KMS-11 (cell line): ENCODE results near the gene CACFD1.

Experiments used
- H2AFZ ChIP-seq: fragments of 200-600 bp; sonication (generic); 2 replicates; pipeline ENCODE4 v1.6.1; 2016; ENCODE audit warnings: antibody characterized with exemption, mixed run types, low read depth
- H3K27ac ChIP-seq: fragments of 200-600 bp; sonication (generic); 2 replicates; pipeline ENCODE4 v1.6.1; 2016; ENCODE audit warnings: mild to moderate bottlenecking, mixed run types
- H3K27me3 ChIP-seq: fragments of 200-600 bp; sonication (generic); 2 replicates; pipeline ENCODE4 v1.6.1; 2017; ENCODE audit warnings: mild to moderate bottlenecking, low read depth, mixed run types, moderate library complexity; ENCODE audit not compliant: insufficient read depth
- H3K36me3 ChIP-seq: fragments of 200-600 bp; sonication (generic); 2 replicates; pipeline ENCODE4 v1.6.1; 2017; ENCODE audit warnings: mild to moderate bottlenecking, mixed run types; ENCODE audit not compliant: insufficient read depth
- H3K4me1 ChIP-seq: fragments of 200-600 bp; sonication (generic); 2 replicates; pipeline ENCODE4 v1.6.1; 2016; ENCODE audit warnings: mild to moderate bottlenecking, low read depth, mixed run types; ENCODE audit not compliant: poor library complexity, severe bottlenecking
- H3K4me2 ChIP-seq: fragments of 200-600 bp; sonication (generic); 2 replicates; pipeline ENCODE4 v1.7.0; 2016; ENCODE audit warnings: mild to moderate bottlenecking, mixed run types
- H3K4me3 ChIP-seq: fragments of 200-600 bp; sonication (generic); IDR thresholded peaks from 2 replicates; pipeline ENCODE4 v1.6.1; 2017; ENCODE audit warnings: low read depth, low read length, mixed read lengths; ENCODE audit not compliant: insufficient read depth
- H3K79me2 ChIP-seq: fragments of 200-600 bp; sonication (generic); 2 replicates; pipeline ENCODE4 v1.6.1; 2016; ENCODE audit warnings: low read depth, mixed run types; ENCODE audit not compliant: insufficient read depth
- H3K9ac ChIP-seq: fragments of 200-600 bp; sonication (generic); 2 replicates; pipeline ENCODE4 v1.6.1; 2016; ENCODE audit warnings: mild to moderate bottlenecking, mixed run types
- H4K20me1 ChIP-seq: fragments of 200-600 bp; sonication (generic); 2 replicates; pipeline ENCODE4 v1.6.1; 2016; ENCODE audit warnings: mild to moderate bottlenecking, mixed run types; ENCODE audit not compliant: insufficient read depth
- TF ChIP-seq, protein P1 (sequence below): fragments of 200-600 bp; sonication (generic); conservative IDR thresholded peaks from 2 replicates; pipeline ENCODE4 v1.6.1; 2017; ENCODE audit warnings: low read depth, mild to moderate bottlenecking, antibody characterized with exemption, low read length, moderate library complexity, mixed read lengths

The CACFD1 gene

DNA sequence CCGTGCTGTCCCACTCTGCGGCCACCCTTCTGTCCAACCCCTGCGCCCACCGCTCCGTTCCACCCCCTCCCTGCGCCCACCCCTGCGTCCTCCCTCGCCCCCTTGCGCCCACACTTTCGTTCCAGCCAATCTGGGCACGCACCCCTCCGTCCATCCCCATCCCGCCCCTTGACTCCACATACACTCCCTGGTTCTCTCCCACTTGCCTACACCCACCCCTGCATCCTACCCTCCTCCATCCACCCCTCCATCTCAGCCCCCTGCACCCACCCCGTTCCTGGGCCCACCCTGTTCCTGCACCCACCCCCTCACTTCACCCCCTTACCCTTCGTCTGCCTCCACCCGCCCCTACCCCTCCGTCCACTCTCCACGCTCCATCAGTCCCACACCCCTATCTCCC lies 30.6 kb upstream of the CACFD1 start:
- H3K27ac ChIP-seq = no peak overlapping the region
- TF ChIP-seq, protein P1, sequence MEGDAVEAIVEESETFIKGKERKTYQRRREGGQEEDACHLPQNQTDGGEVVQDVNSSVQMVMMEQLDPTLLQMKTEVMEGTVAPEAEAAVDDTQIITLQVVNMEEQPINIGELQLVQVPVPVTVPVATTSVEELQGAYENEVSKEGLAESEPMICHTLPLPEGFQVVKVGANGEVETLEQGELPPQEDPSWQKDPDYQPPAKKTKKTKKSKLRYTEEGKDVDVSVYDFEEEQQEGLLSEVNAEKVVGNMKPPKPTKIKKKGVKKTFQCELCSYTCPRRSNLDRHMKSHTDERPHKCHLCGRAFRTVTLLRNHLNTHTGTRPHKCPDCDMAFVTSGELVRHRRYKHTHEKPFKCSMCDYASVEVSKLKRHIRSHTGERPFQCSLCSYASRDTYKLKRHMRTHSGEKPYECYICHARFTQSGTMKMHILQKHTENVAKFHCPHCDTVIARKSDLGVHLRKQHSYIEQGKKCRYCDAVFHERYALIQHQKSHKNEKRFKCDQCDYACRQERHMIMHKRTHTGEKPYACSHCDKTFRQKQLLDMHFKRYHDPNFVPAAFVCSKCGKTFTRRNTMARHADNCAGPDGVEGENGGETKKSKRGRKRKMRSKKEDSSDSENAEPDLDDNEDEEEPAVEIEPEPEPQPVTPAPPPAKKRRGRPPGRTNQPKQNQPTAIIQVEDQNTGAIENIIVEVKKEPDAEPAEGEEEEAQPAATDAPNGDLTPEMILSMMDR = no peak
- H3K4me2 ChIP-seq = no peak overlapping the region
- H2AFZ ChIP-seq = no peak overlapping the region
- no peaks in the 10 kb centered on the region for H3K36me3 ChIP-seq
- no peak overlapping the region for H3K9ac ChIP-seq
- H3K27me3 ChIP-seq = peaks cover 69% of the 10 kb centered on the region
- H4K20me1 ChIP-seq = no peaks in the 10 kb centered on the region
- H3K4me3 ChIP-seq = no peak overlapping the region
- no peaks in the 10 kb centered on the region for H3K79me2 ChIP-seq
- no peaks in the 10 kb centered on the region for H3K4me1 ChIP-seq

DNA sequence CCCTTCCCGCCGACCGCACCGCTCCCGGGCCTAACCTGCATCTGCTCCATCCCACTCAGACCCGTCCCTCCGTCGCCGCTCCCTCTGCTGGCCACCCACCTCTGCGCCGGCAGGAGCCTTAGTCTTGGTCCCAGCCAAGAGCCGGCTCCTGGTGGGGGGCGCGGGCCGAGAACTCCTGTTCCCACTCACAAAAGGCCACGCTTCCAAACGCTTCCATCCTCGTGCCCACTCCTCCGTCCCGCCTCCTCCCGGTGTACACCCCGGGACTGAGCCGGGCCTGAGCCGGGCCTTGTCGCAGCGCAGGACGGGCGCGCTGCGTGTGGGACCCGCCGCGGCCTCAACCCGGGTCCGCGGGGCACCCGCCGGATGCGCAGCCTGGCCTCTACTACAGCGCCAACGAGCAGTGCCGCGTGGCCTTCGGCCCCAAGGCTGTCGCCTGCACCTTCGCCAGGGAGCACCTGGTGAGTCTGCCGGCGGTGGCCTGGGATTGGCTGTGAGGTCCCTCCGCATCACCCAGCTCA lies 30.1 kb upstream of the CACFD1 start:
- H3K4me1 ChIP-seq = no peaks in the 10 kb centered on the region
- H4K20me1 ChIP-seq = no peaks in the 10 kb centered on the region
- H3K9ac ChIP-seq = no peak overlapping the region
- no peak overlapping the region for H3K4me2 ChIP-seq
- no peak overlapping the region for H3K27ac ChIP-seq
- no peaks in the 10 kb centered on the region for H3K36me3 ChIP-seq
- peaks cover 69% of the 10 kb centered on the region for H3K27me3 ChIP-seq
- no peak overlapping the region for H3K4me3 ChIP-seq
- H2AFZ ChIP-seq = no peak overlapping the region
- H3K79me2 ChIP-seq = no peaks in the 10 kb centered on the region
- TF ChIP-seq, protein P1 = no peak

DNA sequence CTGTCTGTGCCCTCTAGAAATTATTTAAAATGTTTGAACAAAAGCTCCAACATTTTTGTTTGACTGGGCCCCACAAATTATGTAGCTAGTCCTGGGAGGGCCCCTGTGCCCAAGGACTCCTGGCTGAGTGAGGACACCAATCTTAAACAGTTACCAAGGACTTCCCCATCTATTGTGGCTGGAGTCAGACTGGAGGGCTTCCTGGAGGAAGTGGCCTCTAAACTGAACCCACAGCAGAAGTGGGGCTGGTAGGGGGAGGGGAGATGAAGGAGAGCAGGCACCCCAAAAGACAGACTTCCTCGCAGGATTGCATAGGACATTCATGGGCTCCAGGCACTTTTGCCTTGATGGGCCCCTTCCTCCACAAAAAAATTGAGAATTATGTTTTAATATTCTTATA lies 29.5 kb upstream of the CACFD1 start:
- Histone ChIP-seq H3K27ac (no peak overlapping the region), H2AFZ (no peak overlapping the region), H3K9ac (no peak overlapping the region), H3K36me3 (no peaks in the 10 kb centered on the region), H3K4me3 (no peak overlapping the region), H3K27me3 (peaks cover 69% of the 10 kb centered on the region), H4K20me1 (no peaks in the 10 kb centered on the region), H3K79me2 (no peaks in the 10 kb centered on the region), H3K4me1 (no peaks in the 10 kb centered on the region), H3K4me2 (no peak overlapping the region)
- TF ChIP-seq, protein P1 = no peak

DNA sequence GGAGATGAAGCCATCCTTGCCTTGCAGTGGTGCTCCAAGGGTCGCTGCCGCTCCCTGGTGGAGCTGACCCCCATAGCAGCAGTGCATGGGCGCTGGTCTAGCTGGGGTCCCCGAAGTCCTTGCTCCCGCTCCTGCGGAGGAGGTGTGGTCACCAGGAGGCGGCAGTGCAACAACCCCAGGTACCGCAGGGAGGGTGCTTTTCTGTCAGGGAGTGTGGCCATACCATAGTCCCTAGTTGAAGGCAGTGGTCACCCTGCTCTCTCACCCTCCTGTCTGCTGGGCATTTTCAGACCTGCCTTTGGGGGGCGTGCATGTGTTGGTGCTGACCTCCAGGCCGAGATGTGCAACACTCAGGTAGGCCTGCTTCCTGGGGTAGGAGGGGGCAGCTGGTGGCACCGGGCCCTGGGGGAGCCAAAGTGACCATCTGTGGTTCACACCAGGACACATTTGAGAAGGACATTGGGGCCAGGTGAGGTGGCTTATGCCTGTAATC lies 26.4 kb upstream of the CACFD1 start:
- Histone ChIP-seq H3K79me2 (no peaks in the 10 kb centered on the region), H3K27me3 (peaks cover 71% of the 10 kb centered on the region), H2AFZ (no peak overlapping the region), H3K4me3 (no peak overlapping the region), H3K4me1 (no peaks in the 10 kb centered on the region), H3K4me2 (no peak overlapping the region), H3K27ac (no peak overlapping the region), H3K9ac (no peak overlapping the region), H4K20me1 (no peaks in the 10 kb centered on the region), H3K36me3 (no peaks in the 10 kb centered on the region)
- TF ChIP-seq, protein P1 = no peak
